ENCODE measurements around the gene SMOC2. TPM values are rescaled to one million over a fixed set of nuclear protein-coding genes. Genes with fewer than 3 reads are reported as not detected.

Gene SMOC2
- total and polyA plus RNA-seq, 12 donors, result 6.6 to 39.1 (median 17.6) TPM

- TF ChIP-seq CTCF (IDR thresholded peaks at IDR 0.05), result no peak
- no peak overlapping the region for H3K27ac ChIP-seq
Observed at GRCh38 chr6:168584249-168584648, 143.3 kb downstream of the SMOC2 start.

GRCh38 chr6:168584671-168585070 lies 143.7 kb downstream of the SMOC2 start:
- Histone ChIP-seq H3K4me1 (no peaks in the 10 kb centered on the region), H3K4me3 (no peak overlapping the region), H3K9me3 (no peaks in the 10 kb centered on the region), H3K27ac (no peak overlapping the region), H3K27me3 (peaks cover 0 to 11% (median 6%) of the 10 kb centered on the region in 7 donors), H3K36me3 (no peaks in the 10 kb centered on the region)
- TF ChIP-seq CTCF (IDR thresholded peaks at IDR 0.05), result no peak
- WGBS, 2 donors, result 84 to 91% methylated on average over 5 of the region's 5 CpGs
- no peak for ATAC-seq
- intact Hi-C loops (cut with DNase I), result no loop called here
- DNase-seq, result no peak

More at GRCh38 chr6:168584249-168584648, 143.3 kb downstream of the SMOC2 start:
- Histone ChIP-seq H3K36me3 (no peaks in the 10 kb centered on the region), H3K4me1 (no peaks in the 10 kb centered on the region), H3K9me3 (no peaks in the 10 kb centered on the region), H3K27me3 (peaks cover 0 to 11% (median 6%) of the 10 kb centered on the region in 7 donors), H3K4me3 (no peak overlapping the region)
- ATAC-seq (no peak), DNase-seq (no peak)
- intact Hi-C loops (cut with DNase I), result no loop called here
- WGBS, 2 donors, result 71 to 78% methylated on average over 6 of the region's 6 CpGs

- intact Hi-C loops (cut with DNase I), result no loop called here
- peaks cover 0 to 11% (median 6%) of the 10 kb centered on the region in 7 donors for H3K27me3 ChIP-seq
- H3K27ac ChIP-seq, result no peak overlapping the region
- no peaks in the 10 kb centered on the region for H3K36me3 ChIP-seq
- DNase-seq (no peak), ATAC-seq (no peak)
- WGBS, 2 donors, result 72 to 73% methylated on average over 3 of the region's 3 CpGs
- H3K4me1 ChIP-seq, result no peaks in the 10 kb centered on the region
- no peak overlapping the region for H3K4me3 ChIP-seq
- no peak for TF ChIP-seq CTCF (IDR thresholded peaks at IDR 0.05)
- no peaks in the 10 kb centered on the region for H3K9me3 ChIP-seq
Observed at GRCh38 chr6:168585441-168585840, 144.5 kb downstream of the SMOC2 start.

- intact Hi-C loops (cut with DNase I), result no loop called here
Observed at GRCh38 chr6:168589275-168589674, 148.3 kb downstream of the SMOC2 start.

More at GRCh38 chr6:168589275-168589674, 148.3 kb downstream of the SMOC2 start:
- Histone ChIP-seq H3K36me3 (no peaks in the 10 kb centered on the region), H3K9me3 (no peaks in the 10 kb centered on the region), H3K27me3 (peaks cover 0 to 7% (median 0%) of the 10 kb centered on the region in 7 donors), H3K4me3 (no peak overlapping the region), H3K4me1 (no peaks in the 10 kb centered on the region), H3K27ac (no peak overlapping the region)
- ATAC-seq (no peak), DNase-seq (no peak)
- no peak for TF ChIP-seq CTCF (IDR thresholded peaks at IDR 0.05)
- 83 to 92% methylated on average over 2 of the region's 2 CpGs for WGBS, 2 donors
